Measurements from ENCODE around the gene S100A13. TPM values are rescaled to one million over a fixed set of nuclear protein-coding genes. Genes with fewer than 3 reads are reported as not detected.

S100A13 gene
- total and polyA plus RNA-seq, 9 of the 15 experiments (the other 6 are each of a cell fraction or from before 2014, with no cell fraction given), result 41.9 to 129 (median 58.0) TPM

- TF ChIP-seq FOXP4 (CRISPR knock-in tag; IDR thresholded peaks at IDR 0.05; ENCODE audit: borderline replicate concordance), result 0 out of 2 replicates have a peak, but pooled peaks have one; percentile 33
- no peak for TF ChIP-seq ZNF140 (CRISPR knock-in tag; IDR thresholded peaks at IDR 0.05)
- no peak for TF ChIP-seq FOXO4 (CRISPR knock-in tag; IDR thresholded peaks at IDR 0.05)
- no peak for TF ChIP-seq ATF6 (CRISPR knock-in tag; IDR thresholded peaks at IDR 0.05)
- TF ChIP-seq FOXJ2 (tag; IDR thresholded peaks at IDR 0.05), result peak; percentile 87
- no peak for TF ChIP-seq ZNF449 (CRISPR knock-in tag; IDR thresholded peaks at IDR 0.05)
- TF ChIP-seq ZNF280B (CRISPR knock-in tag; IDR thresholded peaks at IDR 0.05), result no peak
- peak; percentile 79 for TF ChIP-seq MTA1 (IDR thresholded peaks at IDR 0.05; ENCODE audit: borderline replicate concordance)
- no peak for TF ChIP-seq SMARCB1 (IDR thresholded peaks at IDR 0.05; ENCODE audit: insufficient read length, low read depth)
- TF ChIP-seq MAFF (IDR thresholded peaks at IDR 0.05; ENCODE audit: low read length), result no peak
- TF ChIP-seq ATF3 (IDR thresholded peaks at IDR 0.05), result 0 out of 2 replicates have a peak, but pooled peaks have one; percentile 28
- peak; percentile 65 for TF ChIP-seq ATF3 (CRISPR knock-in tag; conservative IDR thresholded peaks at IDR 0.05)
- TF ChIP-seq CTBP1 (IDR thresholded peaks at IDR 0.05; ENCODE audit: borderline replicate concordance), result peak; percentile 63; the same call in 1 of the 2 replicates
- no peak for TF ChIP-seq MCM3 (IDR thresholded peaks at IDR 0.05)
- TF ChIP-seq FOXM1 (IDR thresholded peaks at IDR 0.05; ENCODE audit: low read depth), result peak; percentile 88
- no peak for TF ChIP-seq FOXM1 (CRISPR knock-in tag; IDR thresholded peaks at IDR 0.05; ENCODE audit: low read depth)
- TF ChIP-seq ZBTB17 (CRISPR knock-in tag; IDR thresholded peaks at IDR 0.05), result no peak
- TF ChIP-seq TEAD1 (CRISPR knock-in tag; IDR thresholded peaks at IDR 0.05), result peak; percentile 15 to 64; a peak in 1 of 4 replicates
Measured at GRCh38 chr1:153670859-153671627, 43.7 kb upstream of the S100A13 start, which contains the start of gene ILF2 (continued).

All from K562 (cell line).